Ishikawa (cell line): ENCODE results near the gene CMSS1.

Experiments
- CEBPB ChIP-seq: IDR thresholded peaks from 2 replicates; pipeline ENCODE4 v1.6.1; 2012
- CREB1 ChIP-seq: IDR thresholded peaks from 2 replicates; pipeline ENCODE4 v1.6.1; 2012; ENCODE audit warnings: low read depth
- EGR1 ChIP-seq: IDR thresholded peaks from 2 replicates; pipeline ENCODE4 v1.6.1; 2012
- EP300 ChIP-seq: IDR thresholded peaks from 2 replicates; pipeline ENCODE4 v1.6.1; 2012; ENCODE audit warnings: borderline replicate concordance
- FOXM1 ChIP-seq: IDR thresholded peaks from 2 replicates; pipeline ENCODE4 v1.6.1; 2012; ENCODE audit warnings: low read depth, borderline replicate concordance
- MAX ChIP-seq: IDR thresholded peaks from 2 replicates; pipeline ENCODE4 v1.6.1; 2012
- NFIC ChIP-seq: IDR thresholded peaks from 2 replicates; pipeline ENCODE4 v1.6.1; 2012
- RAD21 ChIP-seq: IDR thresholded peaks from 2 replicates; pipeline ENCODE4 v1.6.1; 2012; ENCODE audit warnings: low read depth
- TAF1 ChIP-seq: IDR thresholded peaks from 2 replicates; pipeline ENCODE4 v1.6.1; 2012; ENCODE audit warnings: low read depth, mild to moderate bottlenecking
- TCF12 ChIP-seq: IDR thresholded peaks from 2 replicates; pipeline ENCODE4 v1.6.1; 2012; ENCODE audit warnings: low read depth
- TEAD4 ChIP-seq: IDR thresholded peaks from 2 replicates; pipeline ENCODE4 v1.6.1; 2012
- YY1 ChIP-seq: IDR thresholded peaks from 2 replicates; pipeline ENCODE4 v1.6.1; 2012; ENCODE audit warnings: low read depth
- ZBTB7A ChIP-seq: IDR thresholded peaks from 2 replicates; pipeline ENCODE4 v1.6.1; 2012; ENCODE audit warnings: low read depth
- TF ChIP-seq, protein P1 (sequence below): IDR thresholded peaks from 2 replicates; pipeline ENCODE4 v1.6.1; 2012
- TF ChIP-seq, protein P2 (sequence below): IDR thresholded peaks from 2 replicates; pipeline ENCODE4 v1.6.1; 2012; ENCODE audit warnings: low read depth, mild to moderate bottlenecking

The CMSS1 gene

DNA sequence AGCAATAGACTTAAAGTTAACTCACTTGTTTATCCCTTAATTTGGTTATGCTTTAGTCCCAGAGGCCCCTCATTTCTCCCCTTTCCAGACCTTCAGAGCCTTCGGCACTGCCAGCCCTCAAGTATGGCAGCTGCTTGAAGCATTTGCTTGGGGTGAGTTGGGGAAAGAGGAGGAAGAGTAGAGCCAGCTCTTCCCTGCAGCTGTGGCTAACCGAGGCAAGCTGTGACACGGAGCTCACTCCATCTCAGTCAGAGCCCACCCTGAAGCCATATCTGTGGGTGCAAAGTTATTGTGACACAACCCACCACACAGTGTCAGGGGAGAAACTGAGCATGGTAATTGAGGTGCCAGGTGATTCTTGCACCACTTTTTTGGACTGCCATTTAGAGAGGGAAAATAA, 230.6 kb downstream of the CMSS1 start:
- TF ChIP-seq, protein P1, sequence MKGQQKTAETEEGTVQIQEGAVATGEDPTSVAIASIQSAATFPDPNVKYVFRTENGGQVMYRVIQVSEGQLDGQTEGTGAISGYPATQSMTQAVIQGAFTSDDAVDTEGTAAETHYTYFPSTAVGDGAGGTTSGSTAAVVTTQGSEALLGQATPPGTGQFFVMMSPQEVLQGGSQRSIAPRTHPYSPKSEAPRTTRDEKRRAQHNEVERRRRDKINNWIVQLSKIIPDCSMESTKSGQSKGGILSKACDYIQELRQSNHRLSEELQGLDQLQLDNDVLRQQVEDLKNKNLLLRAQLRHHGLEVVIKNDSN: no peak
- no peak for TF ChIP-seq RAD21
- TF ChIP-seq, protein P2, sequence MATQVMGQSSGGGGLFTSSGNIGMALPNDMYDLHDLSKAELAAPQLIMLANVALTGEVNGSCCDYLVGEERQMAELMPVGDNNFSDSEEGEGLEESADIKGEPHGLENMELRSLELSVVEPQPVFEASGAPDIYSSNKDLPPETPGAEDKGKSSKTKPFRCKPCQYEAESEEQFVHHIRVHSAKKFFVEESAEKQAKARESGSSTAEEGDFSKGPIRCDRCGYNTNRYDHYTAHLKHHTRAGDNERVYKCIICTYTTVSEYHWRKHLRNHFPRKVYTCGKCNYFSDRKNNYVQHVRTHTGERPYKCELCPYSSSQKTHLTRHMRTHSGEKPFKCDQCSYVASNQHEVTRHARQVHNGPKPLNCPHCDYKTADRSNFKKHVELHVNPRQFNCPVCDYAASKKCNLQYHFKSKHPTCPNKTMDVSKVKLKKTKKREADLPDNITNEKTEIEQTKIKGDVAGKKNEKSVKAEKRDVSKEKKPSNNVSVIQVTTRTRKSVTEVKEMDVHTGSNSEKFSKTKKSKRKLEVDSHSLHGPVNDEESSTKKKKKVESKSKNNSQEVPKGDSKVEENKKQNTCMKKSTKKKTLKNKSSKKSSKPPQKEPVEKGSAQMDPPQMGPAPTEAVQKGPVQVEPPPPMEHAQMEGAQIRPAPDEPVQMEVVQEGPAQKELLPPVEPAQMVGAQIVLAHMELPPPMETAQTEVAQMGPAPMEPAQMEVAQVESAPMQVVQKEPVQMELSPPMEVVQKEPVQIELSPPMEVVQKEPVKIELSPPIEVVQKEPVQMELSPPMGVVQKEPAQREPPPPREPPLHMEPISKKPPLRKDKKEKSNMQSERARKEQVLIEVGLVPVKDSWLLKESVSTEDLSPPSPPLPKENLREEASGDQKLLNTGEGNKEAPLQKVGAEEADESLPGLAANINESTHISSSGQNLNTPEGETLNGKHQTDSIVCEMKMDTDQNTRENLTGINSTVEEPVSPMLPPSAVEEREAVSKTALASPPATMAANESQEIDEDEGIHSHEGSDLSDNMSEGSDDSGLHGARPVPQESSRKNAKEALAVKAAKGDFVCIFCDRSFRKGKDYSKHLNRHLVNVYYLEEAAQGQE: no peak
- TF ChIP-seq EP300: no peak
- TF ChIP-seq TCF12: no peak
- TF ChIP-seq TAF1: no peak
- TF ChIP-seq MAX: no peak
- no peak for TF ChIP-seq CREB1
- no peak for TF ChIP-seq CEBPB
- no peak for TF ChIP-seq NFIC
- TF ChIP-seq EGR1: no peak
- no peak for TF ChIP-seq FOXM1
- TF ChIP-seq TEAD4: no peak
- no peak for TF ChIP-seq YY1
- no peak for TF ChIP-seq ZBTB7A

DNA sequence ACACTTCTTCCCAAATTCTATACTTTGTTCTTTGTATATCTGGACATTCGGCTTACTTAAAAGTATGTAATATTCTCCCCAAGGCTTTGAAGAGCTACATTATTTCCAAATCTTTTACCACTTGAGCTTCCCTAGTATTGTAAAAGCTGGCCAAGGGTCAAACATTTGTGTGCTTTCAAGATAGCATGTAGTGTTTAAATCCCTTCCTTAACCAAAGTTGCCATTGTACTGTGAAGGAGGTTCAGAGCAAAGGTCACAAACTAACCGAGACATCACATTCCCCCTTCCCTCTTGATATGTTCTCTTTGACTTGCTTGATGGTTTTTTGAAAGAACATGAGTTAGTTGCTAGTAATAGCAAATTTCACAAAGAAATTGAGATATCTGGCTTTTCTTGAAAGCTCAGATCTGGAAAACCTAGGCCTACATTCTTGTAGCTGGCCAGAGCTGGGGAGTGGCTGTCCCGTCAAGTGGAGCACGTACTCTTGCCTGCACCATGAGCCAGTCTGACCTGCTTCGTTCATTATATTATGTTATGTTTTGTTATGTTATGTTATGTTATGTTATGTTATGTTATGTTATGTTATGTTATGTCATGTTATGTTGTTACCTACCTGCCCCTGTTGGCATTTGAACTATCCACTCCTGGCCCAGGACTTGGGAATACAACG, 236.4 kb downstream of the CMSS1 start:
- TF ChIP-seq TCF12 (no peak), TEAD4 (no peak), CEBPB (no peak), RAD21 (no peak), YY1 (no peak), FOXM1 (no peak), TAF1 (no peak), ZBTB7A (no peak), CREB1 (no peak), MAX (no peak)
- TF ChIP-seq, protein P2: no peak
- TF ChIP-seq, protein P1: no peak

DNA sequence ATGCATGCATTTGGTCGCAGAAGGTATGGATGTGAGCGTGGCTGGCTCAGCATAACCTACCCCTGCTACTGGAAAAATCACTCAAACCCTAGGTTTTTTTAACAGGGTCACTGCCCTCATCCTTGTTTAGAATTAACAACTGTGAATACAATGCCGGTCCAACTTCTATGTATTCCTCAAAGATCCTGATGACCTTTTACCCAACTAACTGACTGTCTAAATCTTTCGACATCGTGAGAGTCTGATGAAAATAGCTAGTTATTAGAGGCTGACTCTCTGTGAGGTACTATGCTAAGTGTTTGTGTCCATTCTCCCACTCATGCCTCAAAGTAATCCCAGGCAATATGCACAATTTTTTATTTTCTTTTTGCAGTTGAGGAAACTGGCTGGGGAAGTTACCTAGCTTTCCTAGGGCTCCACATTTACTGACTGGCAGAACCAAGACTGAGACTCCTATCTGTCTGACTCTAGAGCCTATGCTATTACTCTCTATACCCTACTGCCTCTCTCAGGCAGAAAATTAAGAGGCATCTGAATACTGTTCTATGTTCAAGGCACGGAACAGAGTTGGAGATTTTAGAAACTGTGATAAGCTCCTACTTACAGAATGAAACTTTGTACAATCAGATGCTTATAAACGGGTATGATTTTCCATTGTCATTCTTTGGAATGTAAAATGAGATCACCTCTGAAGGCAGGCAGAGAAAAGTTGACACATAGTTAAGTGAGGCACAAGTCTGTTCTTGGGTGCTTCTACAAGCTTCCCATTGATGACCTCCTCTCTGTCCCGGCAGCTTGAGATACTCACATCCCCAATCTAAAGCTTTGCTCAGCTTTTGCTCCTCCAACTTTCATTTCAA, 240.3 kb downstream of the CMSS1 start:
- TF ChIP-seq, protein P1: no peak
- TF ChIP-seq CREB1 (no peak), RAD21 (no peak; the same call in 1 of the 2 replicates), ZBTB7A (no peak), NFIC (no peak), YY1 (no peak), CEBPB (no peak)

DNA sequence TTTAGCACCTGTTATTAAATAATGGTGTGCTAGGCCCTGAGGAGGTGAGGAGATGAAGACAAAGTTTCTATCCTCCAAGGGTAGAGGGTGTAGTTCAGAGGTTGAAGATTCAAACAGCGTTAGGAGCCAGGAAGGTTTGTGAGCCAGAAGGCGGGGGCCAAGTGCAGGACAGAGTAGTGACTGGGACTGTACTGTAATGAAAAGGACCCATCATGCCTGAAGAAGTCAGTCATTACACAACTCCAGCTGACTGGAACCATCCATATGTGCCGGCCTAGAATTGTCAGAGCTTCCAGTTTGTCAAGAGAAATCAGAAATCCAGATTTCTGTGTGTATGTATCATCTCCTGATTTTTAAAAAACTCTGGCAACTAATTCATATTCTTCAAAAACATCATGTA, 241.8 kb downstream of the CMSS1 start:
- TF ChIP-seq TAF1: no peak
- TF ChIP-seq NFIC: no peak
- TF ChIP-seq CEBPB: no peak
- TF ChIP-seq YY1: no peak
- TF ChIP-seq, protein P1: no peak
- no peak for TF ChIP-seq CREB1
- no peak for TF ChIP-seq ZBTB7A
- TF ChIP-seq MAX: no peak
- no peak for TF ChIP-seq EP300
- no peak for TF ChIP-seq EGR1
- no peak for TF ChIP-seq TCF12
- no peak for TF ChIP-seq RAD21
- TF ChIP-seq FOXM1: no peak
- TF ChIP-seq, protein P2: no peak
- no peak for TF ChIP-seq TEAD4
